Activated T-cell treated with anti-CD3 and anti-CD28 coated beads for 24 hours (primary cell): ENCODE measurements around the gene C1R.

Experiments used
- DNase-seq: peaks from one replicate; pipeline ENCODE4 v3.0.0-alpha.2; 2020; ENCODE audit warnings: low read depth

Gene C1R

DNA sequence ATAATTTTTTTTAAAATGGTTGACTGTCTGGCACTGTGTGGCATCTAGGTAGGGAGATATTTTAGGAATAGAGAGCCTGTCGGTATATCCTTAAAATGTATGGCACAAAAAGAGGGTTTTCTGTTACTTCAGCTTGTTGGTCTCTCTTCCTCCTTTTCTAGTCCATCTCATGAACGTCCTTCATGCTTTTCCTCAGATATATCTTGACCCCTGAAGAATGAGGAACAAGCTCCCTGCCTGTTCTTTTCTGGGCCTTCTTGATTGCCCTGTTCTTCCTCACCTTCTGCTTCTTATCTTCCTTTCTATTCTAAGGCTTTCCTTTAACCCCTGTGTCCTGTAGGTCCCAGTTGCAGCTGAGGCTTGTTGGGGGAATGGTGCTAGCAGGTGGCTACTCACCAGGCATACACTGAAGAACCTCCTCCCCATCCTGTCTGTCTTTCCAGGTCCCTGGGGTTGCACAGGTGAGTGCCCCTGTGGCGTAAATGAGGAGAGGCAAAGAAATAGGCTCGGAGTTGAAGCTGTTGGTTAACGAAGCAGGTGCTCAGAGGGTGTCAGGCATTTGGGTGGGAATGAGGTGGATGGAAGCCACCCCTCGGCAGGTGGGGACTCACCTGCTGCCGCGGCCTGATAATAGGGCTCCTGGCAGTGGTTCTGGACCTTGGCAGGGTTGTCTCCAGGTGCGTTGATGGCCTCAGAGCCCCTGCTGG is 7.2 kb upstream of the C1R start:
- DNase-seq = no peak

DNA sequence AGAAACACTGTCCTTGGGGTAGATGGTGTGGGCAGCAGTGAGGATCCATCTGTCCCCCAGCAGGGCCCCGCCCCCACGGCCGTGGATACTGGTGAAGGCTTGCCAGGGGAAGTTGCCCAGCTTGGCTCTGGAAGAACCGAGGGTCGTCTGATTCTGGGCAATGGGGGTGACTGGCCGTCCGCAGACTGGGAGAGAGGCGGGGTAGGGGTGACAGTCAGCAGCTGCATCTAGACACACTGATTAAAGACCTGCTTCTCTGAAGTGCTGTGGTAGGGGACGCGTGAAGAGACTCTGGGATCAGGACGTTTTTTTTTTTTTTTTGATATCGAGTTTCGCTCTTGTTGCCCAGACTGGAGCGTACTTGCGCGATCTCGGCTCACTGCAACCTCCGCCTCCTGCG is 4.7 kb upstream of the C1R start:
- DNase-seq = no peak

DNA sequence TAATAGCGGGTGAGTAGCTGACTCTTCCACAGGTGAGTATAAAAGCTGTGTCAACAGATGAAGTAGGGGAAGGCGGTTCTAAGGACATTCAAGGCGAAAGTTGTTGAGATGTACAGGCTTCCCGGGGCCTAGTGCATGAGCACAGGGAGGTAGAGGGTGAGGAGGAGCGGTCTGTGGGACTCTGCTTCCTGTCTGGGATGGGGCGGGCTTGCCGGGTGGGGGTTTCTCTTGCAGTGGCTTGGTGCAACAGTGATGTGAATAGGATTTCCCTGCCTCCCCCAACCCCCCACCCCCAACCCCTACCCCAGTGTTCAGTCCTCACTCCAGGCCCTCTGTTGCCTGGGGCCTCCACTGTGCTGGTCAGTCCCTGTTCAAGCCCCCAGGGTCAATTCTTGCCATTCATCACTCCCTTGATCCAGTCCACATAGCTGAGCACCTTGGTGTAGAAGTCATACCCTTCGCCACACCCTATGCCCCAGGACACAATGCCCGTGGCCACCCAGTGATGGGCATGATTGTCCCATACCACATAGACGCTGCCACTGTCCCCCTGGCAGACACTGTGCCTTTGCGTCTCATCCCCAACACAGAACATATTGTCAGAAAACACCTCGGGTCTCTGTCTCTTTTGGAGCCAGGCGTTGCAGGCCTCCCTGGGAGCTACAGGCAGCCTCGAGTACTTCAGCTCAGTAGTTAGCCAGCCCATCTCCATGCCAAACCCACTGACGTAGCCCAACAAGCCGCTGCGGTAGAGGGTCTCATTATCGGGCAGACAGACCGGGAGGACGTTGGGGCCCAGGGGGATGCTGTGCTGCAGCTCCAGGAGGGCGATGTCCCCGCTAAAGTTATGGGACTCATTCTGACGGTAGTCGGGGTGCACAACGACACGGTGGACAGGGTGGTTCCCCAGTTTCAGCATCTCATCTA is 4.0 kb upstream of the C1R start:
- no peak for DNase-seq

DNA sequence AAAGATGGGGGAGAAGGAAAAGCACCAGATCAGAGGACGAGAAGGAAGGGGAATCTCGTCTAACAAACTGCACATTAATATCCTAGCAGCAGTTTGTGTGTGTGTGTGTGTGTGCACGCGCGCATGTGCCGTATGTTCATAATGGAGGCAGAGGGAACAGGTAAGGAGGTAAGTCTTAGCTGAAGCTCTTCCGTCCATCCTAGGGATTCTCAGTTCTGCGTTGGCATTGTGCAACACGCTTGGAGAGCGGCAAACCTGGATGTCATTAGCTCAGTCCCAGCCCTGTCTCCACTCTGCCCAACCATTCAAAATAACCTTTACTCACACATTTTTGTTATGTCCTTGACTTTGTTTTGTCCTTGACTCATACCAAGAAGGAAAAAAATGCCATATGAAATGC is 1.6 kb upstream of the C1R start:
- no peak for DNase-seq

DNA sequence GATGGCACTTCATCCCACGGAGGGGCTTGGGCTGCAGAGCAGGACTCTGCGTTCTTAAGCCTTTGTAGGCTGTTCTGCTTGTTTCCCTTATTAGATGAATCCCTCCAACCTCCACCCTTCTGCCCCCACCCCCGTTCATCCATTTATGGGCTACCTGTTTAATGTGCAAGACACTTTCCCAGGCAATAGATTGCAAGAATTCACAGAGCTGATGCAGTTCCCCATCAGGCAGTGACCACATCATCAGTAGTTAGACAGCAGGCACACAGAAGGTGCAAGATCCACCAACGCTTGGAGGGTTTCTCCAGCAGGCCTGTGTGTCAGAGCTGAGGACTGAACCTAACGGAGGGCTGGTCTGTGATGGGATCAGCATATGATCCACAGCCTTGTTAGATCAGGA is 1.2 kb upstream of the C1R start:
- DNase-seq = no peak

DNA sequence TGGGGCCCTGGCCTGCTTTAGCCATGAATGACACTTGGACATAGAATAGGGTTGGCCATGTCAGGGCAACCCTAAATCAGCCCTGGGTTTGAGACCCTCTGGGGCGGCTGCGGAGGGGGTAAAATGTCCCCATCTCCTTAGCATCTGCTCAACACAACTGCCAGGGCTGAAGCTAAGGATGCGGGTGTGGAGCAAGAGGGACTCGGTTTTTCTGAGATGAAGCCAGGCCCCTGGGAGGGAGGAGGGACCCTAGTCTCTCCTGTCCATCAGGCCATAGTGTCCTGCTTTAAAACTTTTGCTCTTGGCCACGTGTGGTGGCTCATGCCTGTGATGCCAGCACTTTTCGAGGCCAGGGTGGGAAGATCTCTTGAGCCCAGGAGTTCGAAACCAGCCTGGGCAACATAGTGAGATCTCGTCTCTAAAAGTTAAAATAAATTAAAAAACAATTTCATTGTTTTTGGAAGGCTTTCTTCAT is 778 bp upstream of the C1R start:
- no peak for DNase-seq

DNA sequence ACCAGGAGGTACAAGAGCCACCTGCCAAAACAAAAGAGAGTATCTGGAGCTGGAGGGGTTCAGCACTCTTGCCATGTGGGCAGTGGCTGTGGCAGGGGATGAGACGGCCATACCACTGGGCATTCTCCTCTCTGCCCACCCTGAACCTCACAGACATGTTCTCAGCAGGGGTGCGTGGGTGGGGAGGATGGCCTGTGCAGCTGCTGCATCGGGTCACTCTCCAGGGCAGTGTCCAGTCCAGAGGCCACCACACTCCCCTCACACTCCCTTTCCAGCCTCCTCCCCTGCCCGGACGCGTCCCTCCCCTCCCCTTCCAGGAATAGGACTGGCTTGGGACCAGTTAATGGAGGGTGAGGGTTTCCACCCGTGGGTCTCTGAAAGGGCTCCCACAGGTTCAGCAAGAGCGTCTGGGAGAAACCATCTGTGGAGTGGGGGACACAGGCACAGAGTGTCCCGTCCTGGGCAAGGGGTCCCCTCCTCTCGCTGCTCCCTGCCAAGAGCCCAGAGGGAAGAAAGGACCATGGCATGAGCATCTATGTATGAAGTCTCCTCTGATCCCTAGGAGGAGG is 501 bp downstream of the C1R start:
- no peak for DNase-seq

DNA sequence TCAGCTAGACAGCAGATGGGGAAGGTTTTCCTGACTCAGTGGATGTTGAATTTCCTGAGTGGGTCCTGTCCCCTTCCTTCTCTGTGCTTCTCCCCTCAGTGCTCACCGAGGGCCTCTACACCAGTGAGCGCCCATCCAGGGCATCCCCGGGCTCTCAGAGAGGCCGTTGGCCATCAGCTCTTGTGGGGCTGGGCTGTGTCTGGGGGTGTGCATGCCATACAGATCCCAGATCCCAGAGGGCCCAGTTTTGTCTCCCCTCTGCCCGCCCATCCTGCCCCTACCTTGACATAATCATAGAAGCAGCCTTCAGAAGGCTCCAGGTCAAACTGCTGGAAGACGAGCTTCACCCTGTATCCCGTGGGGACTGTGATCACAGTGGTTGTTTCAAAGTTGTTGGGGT is 1.1 kb downstream of the C1R start:
- no peak for DNase-seq

DNA sequence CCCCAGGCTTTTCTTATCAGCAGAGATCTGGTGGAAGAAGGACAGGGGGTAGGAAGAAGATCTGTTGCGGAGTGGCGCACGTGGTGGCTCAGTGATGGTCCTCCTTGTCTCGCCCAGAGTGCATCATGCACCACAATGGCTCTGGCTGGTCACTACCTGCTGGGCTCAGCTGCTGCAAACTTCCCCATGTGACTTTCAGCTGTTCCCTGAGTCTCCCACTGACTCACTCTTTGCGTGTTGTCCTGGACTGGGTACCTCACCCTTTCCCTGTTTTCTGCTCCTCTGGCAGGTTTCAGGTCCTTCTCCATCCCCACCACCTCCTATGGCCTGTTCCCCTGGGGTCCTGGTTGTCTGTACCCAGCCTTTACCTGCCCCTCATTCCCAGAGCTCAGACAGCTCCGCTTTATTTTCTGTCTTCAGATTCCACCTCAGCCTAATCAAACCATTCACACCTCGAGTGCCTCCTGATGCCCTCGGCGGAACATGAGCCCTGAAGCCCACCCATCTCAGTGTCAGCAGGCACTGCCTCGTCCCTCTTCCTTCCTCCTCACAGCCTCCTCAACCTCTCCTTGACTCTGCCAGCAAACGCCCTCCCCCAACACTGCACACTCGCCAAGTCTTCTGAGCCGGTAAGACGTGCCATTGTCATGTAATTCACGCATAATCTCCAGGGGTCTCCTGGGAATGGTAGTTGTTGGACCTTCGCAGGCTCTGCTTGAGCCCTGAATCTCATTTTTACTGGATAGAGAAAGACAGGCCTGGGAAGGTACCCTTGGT is 1.8 kb downstream of the C1R start:
- DNase-seq = no peak

DNA sequence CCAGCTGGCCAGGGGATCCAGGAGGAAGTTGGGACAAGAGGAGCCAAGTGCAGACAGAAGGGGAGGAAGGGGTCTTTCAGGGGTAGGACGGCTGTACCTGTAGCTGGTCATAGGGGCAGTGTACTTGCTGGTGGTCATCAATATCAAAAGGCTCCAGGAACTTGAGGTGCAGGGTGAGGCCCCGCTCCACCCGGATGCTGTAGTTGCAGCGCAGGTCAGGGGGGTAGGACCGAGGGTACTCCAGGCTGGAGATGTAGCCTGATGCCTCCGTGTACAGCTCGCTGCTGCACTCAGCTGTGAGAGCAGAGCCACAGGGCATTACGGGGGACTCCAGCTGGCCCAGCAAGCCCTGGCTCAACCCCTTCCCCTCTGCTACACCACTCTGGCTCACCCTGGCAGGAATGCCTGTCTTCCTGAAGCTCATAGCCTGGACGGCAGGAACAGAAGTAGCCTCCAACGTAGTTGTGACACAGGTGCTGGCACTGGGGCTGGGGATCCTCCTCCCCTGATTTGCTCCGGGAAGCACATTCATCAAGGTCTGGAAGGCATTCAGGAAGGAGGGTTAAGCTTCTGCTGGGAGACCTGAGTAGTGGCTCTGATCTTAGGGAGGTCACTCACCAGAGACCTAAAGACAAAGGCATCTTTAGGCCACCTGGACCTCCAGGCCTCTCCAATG is 2.9 kb downstream of the C1R start:
- no peak for DNase-seq

DNA sequence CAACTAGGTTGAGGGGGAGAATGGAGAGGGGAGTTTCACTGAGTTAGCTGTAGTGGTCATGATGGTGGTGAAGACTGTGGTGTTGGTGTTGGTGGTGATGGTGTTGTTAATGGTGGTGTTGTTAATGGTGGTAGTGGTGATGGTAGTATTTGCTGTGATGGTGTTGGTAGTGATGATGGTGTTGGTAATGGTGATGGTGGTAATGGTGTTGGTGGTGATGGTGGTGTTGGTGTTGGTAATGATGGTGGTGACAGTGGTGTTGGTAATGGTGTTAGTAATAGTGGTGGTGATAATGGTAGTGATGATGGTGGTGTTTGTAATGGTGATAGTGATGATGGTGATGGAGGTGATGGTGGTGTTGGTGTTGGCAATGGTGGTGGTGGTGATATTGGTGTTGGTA is 9.1 kb downstream of the C1R start:
- no peak for DNase-seq

DNA sequence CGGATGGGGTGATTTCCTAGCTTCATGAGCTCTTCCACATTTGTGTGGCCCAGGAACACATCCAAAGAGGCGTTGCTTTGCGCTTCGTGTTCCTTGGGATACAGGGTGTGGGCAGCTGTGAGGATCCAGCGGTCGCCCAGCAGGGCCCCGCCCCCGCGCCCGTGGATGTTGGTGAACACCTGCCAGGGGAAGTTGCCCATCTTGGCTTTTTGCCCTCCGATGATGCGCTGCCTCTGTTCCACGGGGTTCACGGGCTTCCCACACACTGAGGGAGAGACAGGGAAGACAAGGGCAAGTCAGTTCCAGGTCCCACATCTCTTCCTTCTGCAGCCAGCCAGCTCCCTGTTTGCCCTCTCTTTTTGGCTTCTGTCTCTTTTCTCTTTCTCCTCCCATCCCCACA is 11.2 kb downstream of the C1R start:
- DNase-seq = no peak

DNA sequence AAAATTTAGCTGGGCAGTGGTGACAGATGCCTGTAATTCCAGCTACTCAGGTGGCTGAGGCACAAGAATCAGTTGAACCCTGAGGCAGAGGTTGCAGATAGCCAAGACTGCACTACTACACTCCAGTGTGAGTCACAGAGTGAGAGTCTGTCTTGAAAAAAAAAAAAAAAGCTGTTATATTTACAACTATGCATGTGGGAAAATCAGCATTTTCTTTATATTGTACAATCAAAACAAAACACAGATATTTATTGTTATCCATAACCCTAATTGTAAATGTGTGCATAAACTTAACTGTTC is 12.5 kb downstream of the C1R start:
- DNase-seq = no peak

DNA sequence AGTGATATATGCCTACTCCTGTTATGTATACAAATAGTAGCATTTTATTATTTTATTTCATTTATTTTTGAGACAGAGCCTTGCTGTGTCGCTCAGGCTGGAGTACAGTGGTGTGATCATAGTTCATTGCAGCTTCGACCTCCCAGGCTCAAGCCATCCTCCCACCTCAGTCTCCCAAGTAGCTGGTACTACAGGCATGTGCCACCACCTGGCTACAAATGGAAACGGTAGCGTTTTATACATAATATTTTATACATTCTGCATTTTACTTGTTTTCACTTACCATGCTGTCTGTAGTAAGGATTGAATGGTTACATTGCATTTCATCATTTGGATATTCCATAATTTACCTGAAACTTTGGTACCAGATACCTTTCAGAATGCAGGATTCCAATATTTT is 14.1 kb downstream of the C1R start:
- DNase-seq = no peak

DNA sequence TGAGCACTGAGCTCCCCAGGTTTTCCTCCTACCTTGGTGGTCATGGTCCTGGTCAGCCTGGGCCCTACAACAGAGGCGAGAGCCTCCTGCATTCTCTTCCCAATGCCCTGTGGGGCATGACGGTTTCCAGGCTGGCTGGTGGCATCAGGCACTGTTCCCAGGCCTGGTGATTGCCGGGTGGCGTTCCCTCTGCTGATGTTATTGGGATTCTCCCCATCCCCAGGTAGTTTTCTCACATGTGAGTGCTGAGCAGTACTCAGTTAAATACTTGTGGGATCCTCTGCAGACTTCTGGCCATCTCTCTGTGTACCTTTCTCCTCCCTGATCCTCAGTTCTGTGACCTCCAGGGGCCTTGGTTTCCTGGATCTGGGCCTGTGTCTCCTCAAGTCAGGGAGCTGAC is 15.8 kb downstream of the C1R start:
- DNase-seq = no peak

DNA sequence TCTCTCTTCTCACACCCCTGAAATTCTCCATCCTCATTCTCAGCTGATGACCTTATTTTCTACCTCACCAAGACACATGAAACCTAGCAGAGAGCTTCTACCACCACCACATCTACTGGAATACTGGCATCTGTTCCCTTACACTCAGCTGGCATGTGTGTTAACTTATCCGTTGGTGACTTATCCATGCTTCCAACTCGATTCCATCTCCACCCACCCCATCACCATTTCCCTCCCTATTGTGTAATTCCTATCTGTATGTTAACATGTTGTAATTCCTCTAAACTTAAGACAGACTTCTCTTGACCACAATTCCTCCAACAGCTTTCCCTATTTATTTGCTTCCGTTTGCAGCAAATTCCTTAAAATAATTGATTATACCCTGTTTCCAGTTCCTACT is 16.3 kb downstream of the C1R start:
- no peak for DNase-seq

DNA sequence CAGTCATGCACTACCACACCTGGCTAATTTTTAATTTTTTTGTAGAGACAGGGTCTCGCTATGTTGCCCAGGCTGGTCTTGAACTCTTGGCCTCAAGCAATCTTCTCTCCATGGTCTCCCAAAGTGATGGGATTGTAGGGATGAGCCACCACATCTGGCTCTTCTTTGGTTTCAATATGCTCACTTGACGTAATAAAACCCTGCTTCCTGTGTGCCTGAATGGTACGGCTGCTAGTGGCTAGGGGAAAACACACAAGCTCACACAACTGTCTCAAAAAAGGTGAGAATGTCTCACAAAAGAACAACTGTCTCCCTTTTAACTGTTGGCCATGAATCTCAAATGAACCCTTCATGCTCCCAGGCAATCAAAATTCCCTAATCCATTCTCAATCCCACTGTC is 16.7 kb downstream of the C1R start:
- DNase-seq = no peak

DNA sequence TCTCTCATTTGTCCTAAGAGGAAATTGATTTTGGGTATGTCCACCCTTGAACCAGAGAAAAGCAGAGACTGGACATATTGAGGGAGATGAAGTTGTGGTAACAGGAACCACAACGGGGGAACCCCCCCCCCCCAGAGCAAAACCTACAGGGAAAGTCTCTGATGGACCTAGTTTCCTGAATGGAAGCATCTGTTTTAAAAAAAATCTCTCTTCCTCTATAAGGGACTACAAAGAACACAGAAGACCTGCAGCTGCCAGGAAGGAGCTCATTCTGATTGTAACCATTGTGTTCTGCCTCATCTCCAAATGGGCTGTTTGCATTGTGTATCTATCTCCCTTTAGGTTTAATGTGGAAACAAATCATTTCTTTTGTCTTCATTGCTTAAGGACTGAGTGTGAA is 18.3 kb downstream of the C1R start:
- no peak for DNase-seq

DNA sequence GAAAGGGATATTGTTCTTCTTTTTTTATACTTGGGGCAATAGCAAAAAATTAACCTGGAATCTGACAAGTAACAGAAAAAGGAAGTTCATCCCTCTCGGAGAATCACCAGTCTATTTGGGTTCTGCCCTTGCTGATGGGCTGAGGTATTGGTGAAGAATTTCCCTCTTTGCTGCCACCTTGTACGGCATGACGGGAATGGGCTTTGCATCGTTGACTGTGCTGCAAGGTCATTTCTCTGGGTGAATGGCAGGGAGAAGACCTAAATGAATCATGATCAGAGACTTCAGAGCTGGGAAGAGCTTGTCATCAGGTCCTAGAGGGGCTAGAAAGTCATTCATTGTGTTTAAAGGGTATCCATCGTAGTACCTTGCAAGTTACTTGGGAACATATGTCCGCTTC is 19.7 kb downstream of the C1R start:
- no peak for DNase-seq

DNA sequence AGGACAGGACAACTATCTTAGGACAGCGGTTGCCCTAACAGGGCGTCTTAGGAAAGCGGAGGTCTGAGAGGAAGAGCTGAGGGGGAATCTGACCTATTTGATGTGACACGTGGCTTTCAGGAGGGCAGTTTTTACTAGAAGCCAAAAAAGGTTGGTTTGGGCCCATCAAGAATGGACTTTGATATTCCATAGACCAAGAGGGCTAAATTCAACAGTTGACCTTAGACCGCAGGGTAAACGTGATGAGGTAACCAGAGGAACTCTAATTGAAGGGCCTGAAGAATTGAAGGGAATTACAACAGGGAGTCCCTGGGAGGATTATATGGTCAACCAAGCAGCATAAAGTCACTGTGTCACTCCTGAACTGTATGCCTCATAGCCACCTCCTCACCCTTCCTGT is 20.2 kb downstream of the C1R start:
- no peak for DNase-seq

DNA sequence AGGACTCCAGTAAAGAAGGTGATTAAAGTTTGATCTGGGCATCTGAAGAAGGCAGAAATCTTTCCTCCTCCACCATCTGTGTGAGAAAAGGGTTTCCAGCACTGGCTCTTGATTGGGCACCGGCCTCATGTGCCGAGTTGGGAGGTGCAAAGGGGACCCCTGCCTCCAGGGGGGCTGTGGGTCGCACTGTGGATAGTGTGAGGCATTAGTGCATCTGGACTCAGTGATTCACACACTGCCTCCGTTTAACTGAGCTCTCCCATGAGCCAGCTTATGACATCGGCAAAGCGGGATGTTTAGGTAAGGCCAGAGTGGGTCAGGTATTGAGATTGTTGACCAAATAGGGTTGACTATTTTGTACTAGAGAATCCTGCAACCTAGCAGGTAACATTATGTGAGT is 22.9 kb downstream of the C1R start:
- DNase-seq = no peak

DNA sequence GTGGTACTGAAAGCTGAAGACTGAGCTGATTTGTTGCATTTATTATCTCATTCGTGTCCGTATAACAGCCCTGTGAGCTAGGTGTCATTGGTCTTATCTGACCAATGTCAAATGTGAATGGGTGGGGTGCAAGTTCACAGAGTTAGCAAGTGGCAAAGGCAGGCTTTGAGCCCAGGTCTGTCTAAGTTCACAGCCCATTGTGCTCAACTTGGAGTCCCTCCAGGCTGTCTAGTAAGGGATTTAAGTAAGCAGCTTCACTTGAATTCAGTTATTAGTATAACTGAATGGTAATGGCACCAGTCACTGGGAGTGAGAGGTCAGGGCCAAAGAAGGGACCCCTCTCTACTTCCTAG is 23.3 kb downstream of the C1R start:
- no peak for DNase-seq
